ENCODE measurements around the gene UAP1. TPM values are rescaled to one million over a fixed set of nuclear protein-coding genes. Genes with fewer than 3 reads are reported as not detected.

The UAP1 gene
- total and polyA plus RNA-seq, 8 donors = 16.5 to 184 (median 58.4) TPM

- no peak for DNase-seq
- Histone ChIP-seq H3K36me3 (no peaks in the 10 kb centered on the region), H3K27ac (peak overlapping the region in 3 of 5 donors; percentile 85 to 89 (median 87)), H3K4me3 (peak overlapping the region; percentile 39 to 47 (median 41)), H3K9me3 (no peaks in the 10 kb centered on the region), H3K27me3 (no peaks in the 10 kb centered on the region), H3K4me1 (peaks cover 0 to 34% (median 19%) of the 10 kb centered on the region in 4 donors)
- WGBS, 5 donors = 44 to 69% (median 54%) methylated on average over 4 of the region's 4 CpGs
- TF ChIP-seq POLR2A (IDR thresholded peaks at IDR 0.05) (no peak), POLR2AphosphoS5 (IDR thresholded peaks at IDR 0.05) (no peak), CTCF (IDR thresholded peaks at IDR 0.05) (no peak), EP300 (IDR thresholded peaks at IDR 0.05) (no peak)
- intact Hi-C loops (cut with DNase I; ENCODE audit: low total_unique reads) = no loop called here
These were observed 73.9 kb downstream of the UAP1 start for GRCh38 chr1:162635418-162635817.

- TF ChIP-seq POLR2AphosphoS5 (IDR thresholded peaks at IDR 0.05) (no peak), EP300 (IDR thresholded peaks at IDR 0.05) (no peak), POLR2A (IDR thresholded peaks at IDR 0.05) (no peak), CTCF (IDR thresholded peaks at IDR 0.05) (no peak)
- Histone ChIP-seq H3K27ac (no peak overlapping the region), H3K36me3 (no peaks in the 10 kb centered on the region), H3K4me1 (peaks cover 0 to 18% (median 7%) of the 10 kb centered on the region in 4 donors), H3K9me3 (no peaks in the 10 kb centered on the region), H3K4me3 (no peak overlapping the region), H3K27me3 (no peaks in the 10 kb centered on the region)
- intact Hi-C loops (cut with DNase I; ENCODE audit: low total_unique reads) = no loop called here
- DNase-seq = no peak
- 90 to 98% (median 92%) methylated on average over 7 of the region's 7 CpGs for WGBS, 5 donors
These were observed 78.2 kb downstream of the UAP1 start for GRCh38 chr1:162639718-162640117.

GRCh38 chr1:162641114-162641513 is 79.6 kb downstream of the UAP1 start:
- Histone ChIP-seq H3K4me3 (no peak overlapping the region), H3K27ac (no peak overlapping the region)
- 87 to 95% (median 91%) methylated on average over 2 of the region's 2 CpGs for WGBS, 5 donors

GRCh38 chr1:162644986-162645314 is 83.4 kb downstream of the UAP1 start:
- no peak for DNase-seq
- Histone ChIP-seq H3K4me3 (no peak overlapping the region), H3K27ac (no peak overlapping the region), H3K36me3 (no peaks in the 10 kb centered on the region), H3K9me3 (no peaks in the 10 kb centered on the region), H3K27me3 (no peaks in the 10 kb centered on the region), H3K4me1 (peaks cover 0 to 28% (median 11%) of the 10 kb centered on the region in 4 donors)
- no peak for TF ChIP-seq EP300 (IDR thresholded peaks at IDR 0.05)
- TF ChIP-seq CTCF (IDR thresholded peaks at IDR 0.05) = no peak
- no peak for TF ChIP-seq POLR2AphosphoS5 (IDR thresholded peaks at IDR 0.05)
- no peak for TF ChIP-seq POLR2A (IDR thresholded peaks at IDR 0.05)
- intact Hi-C loops (cut with DNase I; ENCODE audit: low total_unique reads) = no loop called here
- WGBS, 5 donors = 88 to 99% (median 93%) methylated on average over 3 of the region's 3 CpGs

More at GRCh38 chr1:162641114-162641513, 79.6 kb downstream of the UAP1 start:
- H3K9me3 ChIP-seq = no peaks in the 10 kb centered on the region
- no peaks in the 10 kb centered on the region for H3K36me3 ChIP-seq
- peaks cover 0 to 4% (median 2%) of the 10 kb centered on the region in 4 donors for H3K4me1 ChIP-seq
- TF ChIP-seq POLR2A (IDR thresholded peaks at IDR 0.05) = no peak
- TF ChIP-seq EP300 (IDR thresholded peaks at IDR 0.05) = no peak
- no peak for TF ChIP-seq POLR2AphosphoS5 (IDR thresholded peaks at IDR 0.05)
- no peaks in the 10 kb centered on the region for H3K27me3 ChIP-seq
- no peak for DNase-seq
- intact Hi-C loops (cut with DNase I; ENCODE audit: low total_unique reads) = no loop called here

- peaks cover 0 to 28% (median 11%) of the 10 kb centered on the region in 4 donors for H3K4me1 ChIP-seq
- H3K4me3 ChIP-seq = no peak overlapping the region
- WGBS, 5 donors = 66 to 80% (median 76%) methylated on average over 4 of the region's 4 CpGs
- H3K9me3 ChIP-seq = no peaks in the 10 kb centered on the region
- no peak overlapping the region for H3K27ac ChIP-seq
- intact Hi-C loops (cut with DNase I; ENCODE audit: low total_unique reads) = no loop called here
- TF ChIP-seq CTCF (IDR thresholded peaks at IDR 0.05) = no peak
- TF ChIP-seq EP300 (IDR thresholded peaks at IDR 0.05) = no peak
- no peak for TF ChIP-seq POLR2AphosphoS5 (IDR thresholded peaks at IDR 0.05)
- no peak for TF ChIP-seq POLR2A (IDR thresholded peaks at IDR 0.05)
- no peaks in the 10 kb centered on the region for H3K27me3 ChIP-seq
- H3K36me3 ChIP-seq = no peaks in the 10 kb centered on the region
- no peak for DNase-seq
These were observed 84.1 kb downstream of the UAP1 start for GRCh38 chr1:162645666-162646065.

Data from stomach (tissue), 9 donors.